K562 (cell line): ENCODE data around the gene RPS6KL1. TPM values are rescaled to one million over a fixed set of nuclear protein-coding genes. Genes with fewer than 3 reads are reported as not detected.

Experiments used
- CHD4 ChIP-seq: fragments of 200-600 bp; sonication (generic); IDR thresholded peaks from 3 replicates; pipeline ENCODE4 v1.6.1; 2012; ENCODE audit warnings: low read depth, mild to moderate bottlenecking, mixed read lengths, low read length, inconsistent platforms; ENCODE audit not compliant: insufficient read depth, insufficient replicate concordance, poor library complexity, severe bottlenecking
- FOXA3 ChIP-seq, 2 experiments: fragments of 450-650 bp in 1 of 2; sonication (generic) in 1 of 2; formaldehyde crosslinking; IDR thresholded peaks in 1 of 2; conservative IDR thresholded peaks in 1 of 2; 2 replicates each; pipeline versions ENCODE4 v1.4.0 to v1.8.0; 2020 to 2022; ENCODE audit warnings: mild to moderate bottlenecking in 2 of 2, missing genetic modification reagents in 1 of 2
- ID3 ChIP-seq, 2 experiments: fragments of 250-450 bp in 1 of 2; fragments of 450-650 bp in 1 of 2; sonication (Bioruptor Pico) in 1 of 2; IDR thresholded peaks; 2 replicates each; pipeline versions ENCODE4 v1.6.1 to v1.8.0; 2016 to 2021; ENCODE audit warnings: mild to moderate bottlenecking in 2 of 2, moderate library complexity in 2 of 2, missing compliant biosample characterization in 1 of 2, missing genetic modification characterization in 1 of 2
- KDM1A ChIP-seq, 2 experiments: fragments of 450-650 bp; IDR thresholded peaks; 2 replicates each; pipeline ENCODE4 v1.6.1; 2016; ENCODE audit warnings: mild to moderate bottlenecking in 2 of 2
- MNT ChIP-seq, 2 experiments: fragments of 450-650 bp; conservative IDR thresholded peaks; 2 replicates each; pipeline ENCODE4 v1.6.1; 2017; ENCODE audit warnings: mild to moderate bottlenecking in 2 of 2, moderate library complexity in 2 of 2
- NFXL1 ChIP-seq: fragments of 450-650 bp; formaldehyde crosslinking; IDR thresholded peaks from 2 replicates; pipeline ENCODE4 v1.4.0; 2021; ENCODE audit warnings: mild to moderate bottlenecking
- RBM22 ChIP-seq: fragments of 200-400 bp; formaldehyde crosslinking; IDR thresholded peaks from 2 replicates; pipeline ENCODE4 v1.6.1; 2018; ENCODE audit warnings: low read length, low read depth; ENCODE audit not compliant: poor library complexity, severe bottlenecking
- RCOR1 ChIP-seq, 2 experiments: IDR thresholded peaks; 2 replicates each; pipeline ENCODE4 v1.6.1; 2012; ENCODE audit warnings: low read depth in 2 of 2, low read length in 2 of 2, borderline replicate concordance in 1 of 2, improper control_type of control experiment in 1 of 2
- TFAM ChIP-seq: fragments of 250-450 bp; sonication (Bioruptor Pico); conservative IDR thresholded peaks from 2 replicates; pipeline ENCODE4 v1.5.0; 2021; ENCODE audit warnings: mild to moderate bottlenecking, moderate library complexity
- WHSC1 ChIP-seq: IDR thresholded peaks from one replicate; pipeline ENCODE4 v1.6.1; 2012; ENCODE audit warnings: low read length, control low read depth, inconsistent platforms
- ZNF316 ChIP-seq: fragments of 450-650 bp; IDR thresholded peaks from 2 replicates; pipeline ENCODE4 v1.6.1; 2016
- ZNF444 ChIP-seq: fragments of 250-450 bp; sonication (Bioruptor Pico); IDR thresholded peaks from 2 replicates; pipeline ENCODE4 v1.4.0; 2020; ENCODE audit warnings: mild to moderate bottlenecking, moderate library complexity
- polyA plus RNA-seq, 8 experiments: library from polyadenylated mRNA; depleted of rRNA in 4 of 8; stranded (reverse) in 5 of 8; unstranded in 3 of 8; fragments of >200 nt; fragmentation: Nextera tagmentation in 2 of 8; fragmentation: Illumina TruSeq in 1 of 8; extraction: Ambion mirVana in 2 of 8; extraction: Trizol in 1 of 8; gene quantifications; 2 replicates each; pipeline versions ENCODE4 v1.2.1 to v1.2.3, GENCODE V29; 2011 to 2014; ENCODE audit warnings: inconsistent platforms in 1 of 8, missing spikeins in 1 of 8
- total RNA-seq, 7 experiments: library from RNA; depleted of rRNA in 6 of 7; stranded (reverse); fragments of >200 nt in 6 of 7; fragmentation: Illumina TruSeq in 2 of 7; extraction: Trizol in 2 of 7; gene quantifications; 2 replicates each; pipeline versions ENCODE4 v1.2.1 to v1.2.3, GENCODE V29; 2011 to 2021; ENCODE audit warnings: low replicate concordance in 1 of 7
- TF ChIP-seq, protein P1 (sequence below): fragments of 450-650 bp; IDR thresholded peaks from 2 replicates; pipeline ENCODE4 v1.6.1; 2016
- TF ChIP-seq, protein P2 (sequence below): fragments of 450-650 bp; IDR thresholded peaks from 2 replicates; pipeline ENCODE4 v1.6.1; 2016; ENCODE audit warnings: borderline replicate concordance
- TF ChIP-seq, protein P3 (sequence below): fragments of 450-650 bp; IDR thresholded peaks from 2 replicates; pipeline ENCODE4 v1.6.1; 2016; ENCODE audit warnings: missing biosample characterization, missing genetic modification characterization
- TF ChIP-seq, protein P4 (sequence below): fragments of 250-450 bp; sonication (Bioruptor Pico); IDR thresholded peaks from 2 replicates; pipeline ENCODE4 v1.4.0; 2020; ENCODE audit warnings: mild to moderate bottlenecking, moderate library complexity

The RPS6KL1 gene
- total and polyA plus RNA-seq, 9 of the 15 experiments (the other 6 are each of a cell fraction or from before 2014, with no cell fraction given), result 0.91 to 15.5 (median 8.1) TPM

DNA sequence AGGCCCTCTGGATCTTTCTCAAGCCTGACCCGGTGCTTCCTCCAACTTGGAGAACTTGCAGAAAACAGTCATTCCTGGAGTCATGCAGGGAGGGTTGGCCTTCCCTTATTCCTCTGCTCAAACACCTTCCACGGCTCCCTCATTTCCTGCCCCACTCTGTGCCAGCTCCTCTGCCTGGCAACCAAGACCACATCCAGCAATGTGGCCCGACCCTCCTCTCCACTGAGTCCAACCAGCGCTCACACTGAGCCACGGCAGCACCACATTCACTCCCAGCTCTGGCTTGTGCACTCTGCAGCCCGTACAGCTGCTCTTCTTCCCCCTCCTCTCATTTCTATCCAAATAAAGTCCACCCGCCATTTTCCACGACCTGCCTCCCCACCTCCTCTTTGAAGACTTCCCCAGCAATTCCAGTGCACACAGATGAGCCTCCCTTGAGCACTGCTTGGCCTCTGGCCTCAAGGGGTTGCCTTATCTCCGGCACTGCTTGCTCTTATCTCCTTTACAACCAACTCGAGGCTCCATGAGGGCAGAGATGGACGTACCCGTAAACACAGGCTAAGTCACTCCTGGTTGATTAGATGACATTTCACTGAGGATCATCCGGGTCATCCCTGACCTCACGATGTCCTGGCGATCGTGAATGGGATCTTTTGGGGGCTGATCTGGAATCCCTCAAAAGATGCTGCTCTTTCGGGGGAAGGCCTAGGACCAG, 27.0 kb upstream of the RPS6KL1 start (continued):
- TF ChIP-seq, protein P1, sequence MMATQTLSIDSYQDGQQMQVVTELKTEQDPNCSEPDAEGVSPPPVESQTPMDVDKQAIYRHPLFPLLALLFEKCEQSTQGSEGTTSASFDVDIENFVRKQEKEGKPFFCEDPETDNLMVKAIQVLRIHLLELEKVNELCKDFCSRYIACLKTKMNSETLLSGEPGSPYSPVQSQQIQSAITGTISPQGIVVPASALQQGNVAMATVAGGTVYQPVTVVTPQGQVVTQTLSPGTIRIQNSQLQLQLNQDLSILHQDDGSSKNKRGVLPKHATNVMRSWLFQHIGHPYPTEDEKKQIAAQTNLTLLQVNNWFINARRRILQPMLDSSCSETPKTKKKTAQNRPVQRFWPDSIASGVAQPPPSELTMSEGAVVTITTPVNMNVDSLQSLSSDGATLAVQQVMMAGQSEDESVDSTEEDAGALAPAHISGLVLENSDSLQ, result no peak
- no peak for TF ChIP-seq RBM22
- peak in 1 of 2 experiments; percentile 61; a peak in 1 of 4 replicates for TF ChIP-seq RCOR1 (IDR thresholded peaks at IDR 0.05; ENCODE audit: borderline replicate concordance in 1 of 2, low read depth in 2 of 2, low read length in 2 of 2)
- no peak for TF ChIP-seq FOXA3 (CRISPR knock-in tag; conservative IDR thresholded peaks at IDR 0.05 in 1 of 2, IDR thresholded peaks at IDR 0.05 in 1 of 2)
- TF ChIP-seq, protein P2, sequence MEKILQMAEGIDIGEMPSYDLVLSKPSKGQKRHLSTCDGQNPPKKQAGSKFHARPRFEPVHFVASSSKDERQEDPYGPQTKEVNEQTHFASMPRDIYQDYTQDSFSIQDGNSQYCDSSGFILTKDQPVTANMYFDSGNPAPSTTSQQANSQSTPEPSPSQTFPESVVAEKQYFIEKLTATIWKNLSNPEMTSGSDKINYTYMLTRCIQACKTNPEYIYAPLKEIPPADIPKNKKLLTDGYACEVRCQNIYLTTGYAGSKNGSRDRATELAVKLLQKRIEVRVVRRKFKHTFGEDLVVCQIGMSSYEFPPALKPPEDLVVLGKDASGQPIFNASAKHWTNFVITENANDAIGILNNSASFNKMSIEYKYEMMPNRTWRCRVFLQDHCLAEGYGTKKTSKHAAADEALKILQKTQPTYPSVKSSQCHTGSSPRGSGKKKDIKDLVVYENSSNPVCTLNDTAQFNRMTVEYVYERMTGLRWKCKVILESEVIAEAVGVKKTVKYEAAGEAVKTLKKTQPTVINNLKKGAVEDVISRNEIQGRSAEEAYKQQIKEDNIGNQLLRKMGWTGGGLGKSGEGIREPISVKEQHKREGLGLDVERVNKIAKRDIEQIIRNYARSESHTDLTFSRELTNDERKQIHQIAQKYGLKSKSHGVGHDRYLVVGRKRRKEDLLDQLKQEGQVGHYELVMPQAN, result no peak
- TF ChIP-seq MNT (conservative IDR thresholded peaks at IDR 0.05), result no peak
- TF ChIP-seq CHD4, result no peak
- no peak for TF ChIP-seq WHSC1
- peak; percentile 59; the same call in 1 of the 2 replicates for TF ChIP-seq ZNF316
- TF ChIP-seq TFAM, result no peak
- TF ChIP-seq, protein P3, sequence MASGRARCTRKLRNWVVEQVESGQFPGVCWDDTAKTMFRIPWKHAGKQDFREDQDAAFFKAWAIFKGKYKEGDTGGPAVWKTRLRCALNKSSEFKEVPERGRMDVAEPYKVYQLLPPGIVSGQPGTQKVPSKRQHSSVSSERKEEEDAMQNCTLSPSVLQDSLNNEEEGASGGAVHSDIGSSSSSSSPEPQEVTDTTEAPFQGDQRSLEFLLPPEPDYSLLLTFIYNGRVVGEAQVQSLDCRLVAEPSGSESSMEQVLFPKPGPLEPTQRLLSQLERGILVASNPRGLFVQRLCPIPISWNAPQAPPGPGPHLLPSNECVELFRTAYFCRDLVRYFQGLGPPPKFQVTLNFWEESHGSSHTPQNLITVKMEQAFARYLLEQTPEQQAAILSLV (tag), result no peak
- TF ChIP-seq KDM1A (IDR thresholded peaks at IDR 0.05), result peak; percentile 31 to 36; a peak in 2 of 4 replicates
- TF ChIP-seq NFXL1 (CRISPR knock-in tag), result no peak
- TF ChIP-seq, protein P4, sequence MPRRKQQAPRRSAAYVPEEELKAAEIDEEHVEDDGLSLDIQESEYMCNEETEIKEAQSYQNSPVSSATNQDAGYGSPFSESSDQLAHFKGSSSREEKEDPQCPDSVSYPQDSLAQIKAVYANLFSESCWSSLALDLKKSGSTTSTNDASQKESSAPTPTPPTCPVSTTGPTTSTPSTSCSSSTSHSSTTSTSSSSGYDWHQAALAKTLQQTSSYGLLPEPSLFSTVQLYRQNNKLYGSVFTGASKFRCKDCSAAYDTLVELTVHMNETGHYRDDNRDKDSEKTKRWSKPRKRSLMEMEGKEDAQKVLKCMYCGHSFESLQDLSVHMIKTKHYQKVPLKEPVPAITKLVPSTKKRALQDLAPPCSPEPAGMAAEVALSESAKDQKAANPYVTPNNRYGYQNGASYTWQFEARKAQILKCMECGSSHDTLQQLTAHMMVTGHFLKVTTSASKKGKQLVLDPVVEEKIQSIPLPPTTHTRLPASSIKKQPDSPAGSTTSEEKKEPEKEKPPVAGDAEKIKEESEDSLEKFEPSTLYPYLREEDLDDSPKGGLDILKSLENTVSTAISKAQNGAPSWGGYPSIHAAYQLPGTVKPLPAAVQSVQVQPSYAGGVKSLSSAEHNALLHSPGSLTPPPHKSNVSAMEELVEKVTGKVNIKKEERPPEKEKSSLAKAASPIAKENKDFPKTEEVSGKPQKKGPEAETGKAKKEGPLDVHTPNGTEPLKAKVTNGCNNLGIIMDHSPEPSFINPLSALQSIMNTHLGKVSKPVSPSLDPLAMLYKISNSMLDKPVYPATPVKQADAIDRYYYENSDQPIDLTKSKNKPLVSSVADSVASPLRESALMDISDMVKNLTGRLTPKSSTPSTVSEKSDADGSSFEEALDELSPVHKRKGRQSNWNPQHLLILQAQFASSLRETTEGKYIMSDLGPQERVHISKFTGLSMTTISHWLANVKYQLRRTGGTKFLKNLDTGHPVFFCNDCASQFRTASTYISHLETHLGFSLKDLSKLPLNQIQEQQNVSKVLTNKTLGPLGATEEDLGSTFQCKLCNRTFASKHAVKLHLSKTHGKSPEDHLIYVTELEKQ, result no peak
- TF ChIP-seq ZNF444 (CRISPR knock-in tag), result no peak
- no peak for TF ChIP-seq ID3 (CRISPR knock-in tag; IDR thresholded peaks at IDR 0.05)
- no peak for TF ChIP-seq ID3 (tag; IDR thresholded peaks at IDR 0.05)
